ENCODE results near the gene TOX2. TPM values are rescaled to one million over a fixed set of nuclear protein-coding genes. Genes with fewer than 3 reads are reported as not detected.

Gene TOX2
- total and polyA plus RNA-seq, 2 of the 8 experiments (the other 6 are each of a cell fraction or from before 2014, with no cell fraction given), result 1.8 to 3.4 TPM

DNA sequence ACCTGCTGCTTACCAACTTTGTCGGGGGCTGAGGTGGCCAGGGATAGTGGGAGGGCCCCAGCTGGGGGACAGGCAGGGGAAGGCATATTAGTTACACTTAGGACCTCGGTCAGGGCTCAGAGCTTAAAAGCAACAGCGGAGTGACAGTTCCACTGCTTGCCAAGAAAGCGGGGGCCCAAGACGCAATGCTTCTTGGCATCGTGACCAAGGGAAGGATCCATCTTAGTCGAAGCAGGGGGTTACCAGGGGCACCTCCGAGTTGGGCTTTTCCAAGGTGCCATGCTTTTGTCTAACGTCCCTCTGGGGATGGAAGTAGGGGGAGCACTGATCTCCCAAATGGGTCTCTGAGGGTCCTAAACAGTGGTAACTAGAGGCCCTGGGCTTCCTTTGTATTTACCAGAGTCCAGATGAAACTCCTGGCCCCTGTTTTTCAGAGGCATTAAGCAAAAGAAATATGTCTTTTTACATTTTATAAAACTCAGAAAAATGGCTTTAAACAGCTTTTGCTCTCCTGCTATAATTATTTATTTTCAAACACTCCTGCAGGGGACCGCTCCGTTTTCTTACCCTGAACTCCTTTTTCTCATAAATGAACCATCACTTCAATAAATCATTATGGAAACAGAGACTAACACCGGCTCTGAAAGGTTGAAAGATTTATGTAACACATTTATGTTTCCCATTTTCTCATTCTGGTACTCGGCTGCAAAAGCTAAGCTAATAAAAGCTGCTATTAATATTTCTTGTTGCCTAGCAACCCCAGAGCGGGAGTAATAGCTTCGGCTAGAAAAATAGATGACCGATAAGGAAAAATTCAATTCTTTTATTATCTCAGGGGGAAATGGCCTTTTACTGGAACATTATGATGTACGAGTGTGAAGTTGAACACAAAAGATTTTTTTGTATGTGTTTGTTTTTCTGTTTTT is 100.4 kb downstream of the TOX2 start (continued):
- TF ChIP-seq ATF2 (IDR thresholded peaks at IDR 0.05; ENCODE audit: low read length) (no peak), RAD21 (IDR thresholded peaks at IDR 0.05 in 1 of 2, conservative IDR thresholded peaks at IDR 0.05 in 1 of 2; ENCODE audit: low read depth in 2 of 2, low read length in 2 of 2) (no peak), JUND (IDR thresholded peaks at IDR 0.05; ENCODE audit: low read length) (no peak), BACH1 (IDR thresholded peaks at IDR 0.05; ENCODE audit: low read length) (no peak), TCF12 (IDR thresholded peaks at IDR 0.05; ENCODE audit: low read depth, low read length) (no peak), SUZ12 (IDR thresholded peaks at IDR 0.05; ENCODE audit: low read length) (no peak), CEBPB (IDR thresholded peaks at IDR 0.05; ENCODE audit: low read depth, low read length) (no peak)

All from H1 (cell line).